Brain microvascular endothelial cell (primary cell): ENCODE measurements around the gene TACSTD2.
"Not testable (repeated sequence)": the region's sequence is repeated elsewhere in the genome, so short reads cannot be mapped to it uniquely, and the experiment has no call there.

ENCODE experiments used
- DNase-seq: peaks from one replicate; pipeline ENCODE4 v3.0.0-alpha.2; 2020
- H3K27ac ChIP-seq: fragments of 250-450 bp; sonication (Bioruptor Pico); 2 replicates; pipeline ENCODE4 v1.5.1; 2020; ENCODE audit warnings: mild to moderate bottlenecking, moderate library complexity
- H3K27me3 ChIP-seq: fragments of 250-450 bp; sonication (Bioruptor Pico); replicated peaks from 2 replicates; pipeline ENCODE4 v1.5.1; 2020; ENCODE audit warnings: mild to moderate bottlenecking
- H3K36me3 ChIP-seq: fragments of 250-450 bp; sonication (Bioruptor Pico); replicated peaks from 2 replicates; pipeline ENCODE4 v1.5.1; 2020; ENCODE audit warnings: mild to moderate bottlenecking
- H3K4me3 ChIP-seq: 2 replicates; pipeline ENCODE4 v1.5.1; 2011; ENCODE audit warnings: low read depth, mild to moderate bottlenecking, control low read depth, low read length, moderate library complexity
- in situ Hi-C: cut with HindIII; loops from 2 replicates; pipeline ENCODE4 v1.10.0; 2017; ENCODE audit warnings: low sequenced_read_pairs, low pct_ligation_motif_present
- TF ChIP-seq, protein P1 (sequence below): IDR thresholded peaks from 2 replicates; pipeline ENCODE4 v1.5.1; 2011; ENCODE audit warnings: low read depth, mild to moderate bottlenecking, moderate library complexity, low read length, control low read depth, inconsistent platforms; ENCODE audit errors: missing control alignments

TACSTD2 gene

DNA sequence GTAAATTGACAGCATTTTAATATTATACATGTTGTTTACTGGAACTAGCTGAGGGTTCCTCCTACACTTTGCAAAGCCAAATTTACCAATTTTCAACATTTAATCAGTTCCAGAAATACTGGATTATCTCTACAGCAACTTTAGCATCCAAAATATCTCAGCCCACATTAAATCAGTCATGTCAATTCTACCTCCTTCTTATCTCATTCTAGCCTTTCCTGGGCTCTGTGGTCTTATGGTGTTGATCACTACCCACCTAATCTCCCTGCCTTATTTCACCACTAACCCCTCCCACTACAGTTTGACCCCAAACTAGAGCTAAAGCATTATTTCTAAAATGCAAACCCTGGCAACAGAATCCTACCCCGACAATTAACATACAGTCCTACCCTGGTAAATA, 33.8 kb downstream of the TACSTD2 start:
- DNase-seq: no peak
- H3K36me3 ChIP-seq: no peaks in the 10 kb centered on the region
- H3K27ac ChIP-seq: no peak overlapping the region
- no peaks in the 10 kb centered on the region for H3K27me3 ChIP-seq
- TF ChIP-seq, protein P1, sequence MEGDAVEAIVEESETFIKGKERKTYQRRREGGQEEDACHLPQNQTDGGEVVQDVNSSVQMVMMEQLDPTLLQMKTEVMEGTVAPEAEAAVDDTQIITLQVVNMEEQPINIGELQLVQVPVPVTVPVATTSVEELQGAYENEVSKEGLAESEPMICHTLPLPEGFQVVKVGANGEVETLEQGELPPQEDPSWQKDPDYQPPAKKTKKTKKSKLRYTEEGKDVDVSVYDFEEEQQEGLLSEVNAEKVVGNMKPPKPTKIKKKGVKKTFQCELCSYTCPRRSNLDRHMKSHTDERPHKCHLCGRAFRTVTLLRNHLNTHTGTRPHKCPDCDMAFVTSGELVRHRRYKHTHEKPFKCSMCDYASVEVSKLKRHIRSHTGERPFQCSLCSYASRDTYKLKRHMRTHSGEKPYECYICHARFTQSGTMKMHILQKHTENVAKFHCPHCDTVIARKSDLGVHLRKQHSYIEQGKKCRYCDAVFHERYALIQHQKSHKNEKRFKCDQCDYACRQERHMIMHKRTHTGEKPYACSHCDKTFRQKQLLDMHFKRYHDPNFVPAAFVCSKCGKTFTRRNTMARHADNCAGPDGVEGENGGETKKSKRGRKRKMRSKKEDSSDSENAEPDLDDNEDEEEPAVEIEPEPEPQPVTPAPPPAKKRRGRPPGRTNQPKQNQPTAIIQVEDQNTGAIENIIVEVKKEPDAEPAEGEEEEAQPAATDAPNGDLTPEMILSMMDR: no peak
- H3K4me3 ChIP-seq: no peak overlapping the region
- in situ Hi-C loops: no loop called here

- in situ Hi-C loops: no loop called here
- TF ChIP-seq, protein P1: no peak
- Histone ChIP-seq H3K27me3 (no peaks in the 10 kb centered on the region), H3K4me3 (no peak overlapping the region), H3K27ac (no peak overlapping the region), H3K36me3 (no peaks in the 10 kb centered on the region)
- no peak for DNase-seq
These were observed 37.5 kb downstream of the TACSTD2 start for GRCh38 chr1:58539553-58539952.

GRCh38 chr1:58538821-58539220, 38.2 kb downstream of the TACSTD2 start:
- Histone ChIP-seq H3K36me3 (no peaks in the 10 kb centered on the region), H3K27ac (no peak overlapping the region), H3K4me3 (no peak overlapping the region), H3K27me3 (no peaks in the 10 kb centered on the region)
- no peak for DNase-seq
- in situ Hi-C loops: no loop called here
- TF ChIP-seq, protein P1: no peak

GRCh38 chr1:58531842-58532241, 45.2 kb downstream of the TACSTD2 start:
- H3K27me3 ChIP-seq, H3K36me3 ChIP-seq, DNase-seq, H3K4me3 ChIP-seq, H3K27ac ChIP-seq, in situ Hi-C loops: not testable (repeated sequence)

GRCh38 chr1:58529284-58529683, 47.8 kb downstream of the TACSTD2 start:
- TF ChIP-seq, protein P1: no peak
- H3K27ac ChIP-seq: no peak overlapping the region
- H3K27me3 ChIP-seq: no peaks in the 10 kb centered on the region
- in situ Hi-C loops: no loop called here
- DNase-seq: no peak
- H3K36me3 ChIP-seq: no peaks in the 10 kb centered on the region
- no peak overlapping the region for H3K4me3 ChIP-seq

DNA sequence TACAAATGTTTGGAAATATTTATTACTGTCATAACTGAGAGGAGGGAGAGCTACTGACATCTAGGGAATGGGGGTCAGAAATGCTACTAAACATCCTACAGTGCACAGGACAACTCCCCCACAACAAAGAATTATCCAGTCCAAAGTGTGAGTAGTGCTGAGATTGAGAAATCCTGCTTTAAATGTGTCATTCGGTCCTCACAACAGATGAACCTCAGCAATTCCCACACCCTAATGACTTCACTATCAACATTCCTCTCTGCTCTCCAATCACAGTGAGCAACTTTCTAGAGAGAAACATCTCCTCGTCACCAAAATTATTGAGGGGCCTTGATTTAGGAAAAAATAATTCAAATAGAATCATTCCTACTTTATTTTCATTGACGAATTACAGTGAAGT, 48.5 kb downstream of the TACSTD2 start:
- H3K27ac ChIP-seq: no peak overlapping the region
- peak; percentile 42 for DNase-seq
- H3K27me3 ChIP-seq: no peaks in the 10 kb centered on the region
- H3K4me3 ChIP-seq: no peak overlapping the region
- in situ Hi-C loops: no loop called here
- TF ChIP-seq, protein P1: no peak
- H3K36me3 ChIP-seq: no peaks in the 10 kb centered on the region
